HepG2 (cell line): ENCODE results near the gene GANC. TPM values are rescaled to one million over a fixed set of nuclear protein-coding genes. Genes with fewer than 3 reads are reported as not detected.
A peak's percentile ranks its signal among the peaks of the same experiment; 100 is the strongest.

Experiments used
- AHDC1 ChIP-seq: sonication (generic); formaldehyde crosslinking; IDR thresholded peaks from 2 replicates; pipeline ENCODE4 v1.5.1; 2020; ENCODE audit warnings: mild to moderate bottlenecking, missing genetic modification reagents, borderline replicate concordance
- ATF7 ChIP-seq, 2 experiments: fragments of 450-650 bp in 1 of 2; sonication (generic) in 1 of 2; formaldehyde crosslinking in 1 of 2; IDR thresholded peaks; 2 replicates each; pipeline versions ENCODE4 v1.4.0 to v1.6.1; 2016 to 2020; ENCODE audit warnings: antibody characterized with exemption in 1 of 2, mild to moderate bottlenecking in 1 of 2, missing genetic modification reagents in 1 of 2
- CCDC6 ChIP-seq: sonication (generic); formaldehyde crosslinking; IDR thresholded peaks from 2 replicates; pipeline ENCODE4 v1.8.1; 2022; ENCODE audit warnings: mild to moderate bottlenecking, missing genetic modification reagents, moderate library complexity
- GATAD1 ChIP-seq: IDR thresholded peaks from 2 replicates; pipeline ENCODE4 v1.6.1; 2016; ENCODE audit warnings: missing genetic modification reagents, missing compliant biosample characterization
- HIVEP1 ChIP-seq: sonication (generic); formaldehyde crosslinking; IDR thresholded peaks from 2 replicates; pipeline ENCODE4 v1.4.0; 2020; ENCODE audit warnings: mild to moderate bottlenecking, missing genetic modification reagents
- KDM5B ChIP-seq: sonication (generic); formaldehyde crosslinking; IDR thresholded peaks from 2 replicates; pipeline ENCODE4 v1.4.0; 2020; ENCODE audit warnings: missing genetic modification reagents, mild to moderate bottlenecking, borderline replicate concordance
- MXD3 ChIP-seq: IDR thresholded peaks from 2 replicates; pipeline ENCODE4 v1.6.1; 2016; ENCODE audit warnings: mild to moderate bottlenecking, missing biosample characterization, missing genetic modification reagents
- NFIB ChIP-seq: sonication (generic); formaldehyde crosslinking; IDR thresholded peaks from 2 replicates; pipeline ENCODE4 v1.9.0; 2021; ENCODE audit warnings: missing genetic modification reagents, mild to moderate bottlenecking, borderline replicate concordance
- NR2C2 ChIP-seq: sonication (generic); formaldehyde crosslinking; IDR thresholded peaks from 2 replicates; pipeline ENCODE4 v1.4.0; 2020; ENCODE audit warnings: missing genetic modification reagents, mild to moderate bottlenecking, moderate library complexity, borderline replicate concordance
- SIX4 ChIP-seq: sonication (generic); formaldehyde crosslinking; IDR thresholded peaks from 2 replicates; pipeline ENCODE4 v1.4.0; 2020; ENCODE audit warnings: missing genetic modification reagents
- SKIL ChIP-seq: sonication (generic); formaldehyde crosslinking; IDR thresholded peaks from 2 replicates; pipeline ENCODE4 v1.8.0; 2022; ENCODE audit warnings: missing genetic modification reagents, mild to moderate bottlenecking, moderate library complexity, borderline replicate concordance
- TCF7 ChIP-seq: sonication (generic); IDR thresholded peaks from 2 replicates; pipeline ENCODE4 v1.6.1; 2016; ENCODE audit warnings: antibody characterized with exemption, low read depth
- ZBTB44 ChIP-seq: sonication (generic); formaldehyde crosslinking; IDR thresholded peaks from 2 replicates; pipeline ENCODE4 v1.4.0; 2020; ENCODE audit warnings: missing genetic modification reagents
- ZNF138 ChIP-seq: sonication (generic); formaldehyde crosslinking; IDR thresholded peaks from 2 replicates; pipeline ENCODE4 v1.5.0; 2020; ENCODE audit warnings: mild to moderate bottlenecking, low read depth, missing genetic modification reagents
- ZNF256 ChIP-seq: sonication (generic); formaldehyde crosslinking; conservative IDR thresholded peaks from 2 replicates; pipeline ENCODE4 v1.4.0; 2020; ENCODE audit warnings: missing genetic modification reagents
- ZNF503 ChIP-seq: sonication (generic); formaldehyde crosslinking; IDR thresholded peaks from 2 replicates; pipeline ENCODE4 v1.4.0; 2020; ENCODE audit warnings: missing genetic modification reagents
- polyA plus RNA-seq, 8 experiments: library from polyadenylated mRNA; depleted of rRNA in 3 of 8; stranded (reverse) in 7 of 8; unstranded in 1 of 8; fragments of >200 nt; fragmentation: Illumina TruSeq in 4 of 8; extraction: Trizol in 4 of 8; gene quantifications; 2 replicates each; pipeline versions ENCODE4 v1.2.1 to v1.2.3, GENCODE V29; 2011 to 2016; ENCODE audit warnings: low read depth in 4 of 8, missing spikeins in 1 of 8, mixed read lengths in 1 of 8; ENCODE audit not compliant: insufficient read depth in 1 of 8
- total RNA-seq, 5 experiments: library from RNA; depleted of rRNA; stranded (reverse); fragments of >200 nt; fragmentation: Illumina TruSeq; extraction: Trizol; gene quantifications; 2 replicates each; pipeline ENCODE4 v1.2.3, GENCODE V29; 2016; ENCODE audit warnings: low read depth in 1 of 5

Gene GANC
- total and polyA plus RNA-seq, 2 of the 13 experiments (the other 11 are each of a cell fraction or from before 2014, with no cell fraction given): 17.0 to 21.0 TPM

DNA sequence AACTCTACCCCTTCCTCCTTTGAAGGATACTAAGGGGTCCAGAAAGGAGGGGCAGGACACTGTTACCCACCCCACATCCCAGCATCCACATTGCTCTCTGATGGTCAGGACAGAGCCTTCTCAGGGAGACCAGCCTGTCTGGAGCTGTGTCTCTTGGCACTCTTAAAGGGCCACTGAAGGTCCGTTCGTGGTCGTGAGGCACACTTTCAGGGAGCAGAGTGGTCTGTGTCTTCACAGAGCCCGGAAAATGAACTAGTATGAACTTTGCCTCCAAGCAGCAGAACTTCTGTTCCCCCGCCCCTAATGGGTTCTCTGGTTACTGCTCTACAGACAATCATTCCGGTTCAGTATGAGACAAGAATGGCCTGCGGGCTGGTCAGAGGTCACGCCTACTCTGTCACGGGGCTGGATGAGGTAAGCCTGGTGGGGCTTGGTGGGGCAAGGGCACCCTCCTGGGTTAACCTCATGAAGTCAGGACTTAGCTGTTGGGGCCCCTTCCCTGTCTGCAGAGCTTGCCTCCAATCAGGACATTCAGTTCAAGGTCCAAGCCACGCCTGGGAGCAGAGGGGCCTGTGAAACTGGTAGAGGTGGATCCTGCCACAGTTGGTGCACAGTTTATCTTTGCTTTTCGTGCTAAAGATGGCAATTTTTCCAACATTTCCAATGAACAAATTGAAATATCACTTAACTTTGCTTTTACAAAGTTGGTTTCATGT lies 119.5 kb downstream of the GANC start (continued):
- TF ChIP-seq ZBTB44 (no peak), ATF7 (IDR thresholded peaks at IDR 0.05) (peak; percentile 78), ATF7 (CRISPR knock-in tag; IDR thresholded peaks at IDR 0.05) (peak; percentile 97), MXD3 (peak; percentile 64; the same call in 1 of the 2 replicates), SKIL (CRISPR knock-in tag) (peak; percentile 75; the same call in 1 of the 2 replicates), KDM5B (CRISPR knock-in tag) (peak; percentile 55; the same call in 1 of the 2 replicates), HIVEP1 (peak; percentile 46), ZNF256 (CRISPR knock-in tag) (0 out of 2 replicates have a peak, but pooled peaks have one; percentile 3), NR2C2 (peak; percentile 93), AHDC1 (CRISPR knock-in tag) (peak; percentile 84), CCDC6 (CRISPR knock-in tag) (peak; percentile 39; the same call in 1 of the 2 replicates), ZNF503 (CRISPR knock-in tag) (peak; percentile 71), GATAD1 (CRISPR knock-in tag) (no peak), ZNF138 (CRISPR knock-in tag) (no peak), SIX4 (peak; percentile 94), TCF7 (no peak), NFIB (CRISPR knock-in tag) (no peak)
